ENCODE results near the gene MYO10.

GRCh38 chr5:16886793-16887345, 49.2 kb downstream of the MYO10 start:
- no peak for TF ChIP-seq RAD21 (IDR thresholded peaks at IDR 0.05; ENCODE audit: low read depth)
- no peak for TF ChIP-seq MAX (IDR thresholded peaks at IDR 0.05)
- no peak for TF ChIP-seq EP300 (IDR thresholded peaks at IDR 0.05; ENCODE audit: borderline replicate concordance)
- no peak for TF ChIP-seq TCF12 (IDR thresholded peaks at IDR 0.05; ENCODE audit: low read depth)
